SK-N-SH (cell line): ENCODE results near the gene EPB41L1. TPM values are rescaled to one million over a fixed set of nuclear protein-coding genes. Genes with fewer than 3 reads are reported as not detected.

Source experiments
- CTCF ChIA-PET: fragments of 300-600, 350-600 bp; formaldehyde crosslinking; extraction: SDS; loops from one replicate; lab custom pipeline; 2021; lab: Yijun Ruan, JAX
- POLR2A ChIA-PET: fragments of 350-600 bp; sonication (Branson Sonifier 250); formaldehyde crosslinking; extraction: SDS; loops from one replicate; lab custom pipeline; 2020; ENCODE audit warnings: antibody characterized with exemption, inconsistent platforms; lab: Yijun Ruan, JAX
- DNase-seq: peaks from one replicate; pipeline ENCODE4 v3.0.0; 2012
- H2AFZ ChIP-seq: fragments of 200-600 bp; sonication (generic); 2 replicates; pipeline ENCODE4 v1.8.1; 2016; ENCODE audit warnings: antibody characterized with exemption, mild to moderate bottlenecking, low read depth
- H3F3A ChIP-seq: fragments of 200-600 bp; sonication (generic); replicated peaks from 2 replicates; pipeline ENCODE3; 2016; ENCODE audit warnings: antibody characterized with exemption, mild to moderate bottlenecking; ENCODE audit not compliant: insufficient read depth
- H3K27ac ChIP-seq, 2 experiments: fragments of 200-500 bp in 1 of 2; fragments of 200-600 bp in 1 of 2; sonication (Bioruptor generic) in 1 of 2; sonication (generic), shearing (Covaris generic) in 1 of 2; 2 replicates each; pipeline versions ENCODE4 v1.5.1 to v1.6.1; 2014 to 2016; ENCODE audit warnings: low read depth in 2 of 2, inconsistent platforms in 1 of 2, low read length in 1 of 2, mild to moderate bottlenecking in 1 of 2, mixed read lengths in 1 of 2
- H3K27me3 ChIP-seq: fragments of 200-600 bp; sonication (generic), shearing (Covaris generic); 2 replicates; pipeline ENCODE4 v1.6.1; 2016; ENCODE audit warnings: mixed run types; ENCODE audit not compliant: insufficient read depth
- H3K36me3 ChIP-seq, 2 experiments: fragments of 200-500 bp in 1 of 2; fragments of 200-600 bp in 1 of 2; sonication (Bioruptor generic) in 1 of 2; sonication (generic) in 1 of 2; replicated peaks in 1 of 2; 2 replicates each; pipeline versions ENCODE3 to v1.5.1; 2014 to 2016; ENCODE audit warnings: low read length in 1 of 2, mild to moderate bottlenecking in 1 of 2; ENCODE audit not compliant: insufficient read depth in 2 of 2, control insufficient read depth in 1 of 2
- H3K4me1 ChIP-seq, 2 experiments: fragments of 200-500 bp in 1 of 2; fragments of 200-600 bp in 1 of 2; sonication (Bioruptor generic) in 1 of 2; sonication (generic), shearing (Covaris generic) in 1 of 2; 2 replicates each; pipeline versions ENCODE4 v1.5.1 to v1.6.1; 2014 to 2016; ENCODE audit warnings: low read depth in 1 of 2, low read length in 1 of 2, mixed run types in 1 of 2; ENCODE audit not compliant: insufficient read depth in 2 of 2, control insufficient read depth in 1 of 2
- H3K4me2 ChIP-seq: fragments of 200-600 bp; sonication (generic), shearing (Covaris generic); 2 replicates; pipeline ENCODE4 v1.6.1; 2017; ENCODE audit warnings: mixed run types
- H3K4me3 ChIP-seq, 2 experiments: fragments of 200-500 bp in 1 of 2; fragments of 200-600 bp in 1 of 2; sonication (Bioruptor generic) in 1 of 2; sonication (generic), shearing (Covaris generic) in 1 of 2; 2 replicates each; pipeline versions ENCODE4 v1.5.1 to v1.8.1; 2014 to 2016; ENCODE audit warnings: low read depth in 2 of 2, inconsistent platforms in 1 of 2, low read length in 1 of 2, mild to moderate bottlenecking in 1 of 2, mixed read lengths in 1 of 2, moderate library complexity in 1 of 2
- H3K79me2 ChIP-seq: fragments of 200-600 bp; sonication (generic); 2 replicates; pipeline ENCODE4 v1.8.1; 2017; ENCODE audit warnings: mild to moderate bottlenecking; ENCODE audit not compliant: insufficient read depth
- H3K9ac ChIP-seq: fragments of 200-600 bp; sonication (generic); 2 replicates; pipeline ENCODE4 v1.6.1; 2017; ENCODE audit warnings: mixed run types
- H3K9me2 ChIP-seq: fragments of 200-600 bp; sonication (generic); 2 replicates; pipeline ENCODE4 v1.6.1; 2017; ENCODE audit warnings: mixed run types
- H3K9me3 ChIP-seq: fragments of 200-600 bp; sonication (generic); 2 replicates; pipeline ENCODE4 v1.6.1; 2017; ENCODE audit warnings: mixed run types, mild to moderate bottlenecking, moderate library complexity
- H4K20me1 ChIP-seq: fragments of 200-600 bp; sonication (generic); 2 replicates; pipeline ENCODE4 v1.6.1; 2017; ENCODE audit warnings: mild to moderate bottlenecking, mixed run types; ENCODE audit not compliant: insufficient read depth
- CTCF ChIP-seq: fragments of 200-600 bp; sonication (generic); IDR thresholded peaks from 2 replicates; pipeline ENCODE4 v1.6.1; 2017; ENCODE audit warnings: antibody characterized with exemption, mild to moderate bottlenecking, moderate library complexity
- EP300 ChIP-seq, 2 experiments: IDR thresholded peaks; 2 replicates each; pipeline versions ENCODE4 v1.4.0 to v1.6.1; 2012; ENCODE audit warnings: borderline replicate concordance in 1 of 2, low read depth in 1 of 2, low read length in 1 of 2
- EZH2phosphoT487 ChIP-seq: fragments of 200-600 bp; sonication (generic); IDR thresholded peaks from 2 replicates; pipeline ENCODE4 v1.6.1; 2017; ENCODE audit warnings: low read depth, mixed run types, mild to moderate bottlenecking, antibody characterized with exemption, moderate library complexity, borderline replicate concordance
- FOXM1 ChIP-seq: IDR thresholded peaks from 2 replicates; pipeline ENCODE4 v1.4.0; 2012; ENCODE audit warnings: low read depth, mild to moderate bottlenecking
- IRF3 ChIP-seq: fragments of 150-350 bp; IDR thresholded peaks from 2 replicates; pipeline ENCODE4 v1.6.1; 2016; ENCODE audit warnings: mild to moderate bottlenecking, low read depth, low read length
- JUND ChIP-seq: IDR thresholded peaks from 2 replicates; pipeline ENCODE4 v1.4.0; 2012
- MEF2A ChIP-seq: IDR thresholded peaks from 2 replicates; pipeline ENCODE4 v1.4.0; 2012; ENCODE audit warnings: low read depth, borderline replicate concordance
- NRF1 ChIP-seq: IDR thresholded peaks from 2 replicates; pipeline ENCODE4 v1.6.1; 2012; ENCODE audit warnings: low read depth, mild to moderate bottlenecking, low read length
- RAD21 ChIP-seq: IDR thresholded peaks from 2 replicates; pipeline ENCODE4 v1.6.1; 2012; ENCODE audit warnings: mild to moderate bottlenecking, low read length
- TEAD4 ChIP-seq: IDR thresholded peaks from 2 replicates; pipeline ENCODE4 v1.4.0; 2012; ENCODE audit warnings: mild to moderate bottlenecking, borderline replicate concordance; ENCODE audit not compliant: insufficient read depth
- WGBS: methylation state at CpG from one replicate; pipeline ENCODE4 v1.1.6; 2017; ENCODE audit warnings: low lambda C conversion rate; 5-methylcytosine and 5-hydroxymethylcytosine counted together
- polyA plus RNA-seq, 3 experiments: library from polyadenylated mRNA; depleted of rRNA; stranded (reverse); fragments of >200 nt; gene quantifications; 2 replicates each; pipeline ENCODE4 v1.2.3, GENCODE V29; 2012

Gene EPB41L1
- polyA plus RNA-seq, 1 of the 3 experiments (the other 2 are of a cell fraction), result 26.1 TPM

DNA sequence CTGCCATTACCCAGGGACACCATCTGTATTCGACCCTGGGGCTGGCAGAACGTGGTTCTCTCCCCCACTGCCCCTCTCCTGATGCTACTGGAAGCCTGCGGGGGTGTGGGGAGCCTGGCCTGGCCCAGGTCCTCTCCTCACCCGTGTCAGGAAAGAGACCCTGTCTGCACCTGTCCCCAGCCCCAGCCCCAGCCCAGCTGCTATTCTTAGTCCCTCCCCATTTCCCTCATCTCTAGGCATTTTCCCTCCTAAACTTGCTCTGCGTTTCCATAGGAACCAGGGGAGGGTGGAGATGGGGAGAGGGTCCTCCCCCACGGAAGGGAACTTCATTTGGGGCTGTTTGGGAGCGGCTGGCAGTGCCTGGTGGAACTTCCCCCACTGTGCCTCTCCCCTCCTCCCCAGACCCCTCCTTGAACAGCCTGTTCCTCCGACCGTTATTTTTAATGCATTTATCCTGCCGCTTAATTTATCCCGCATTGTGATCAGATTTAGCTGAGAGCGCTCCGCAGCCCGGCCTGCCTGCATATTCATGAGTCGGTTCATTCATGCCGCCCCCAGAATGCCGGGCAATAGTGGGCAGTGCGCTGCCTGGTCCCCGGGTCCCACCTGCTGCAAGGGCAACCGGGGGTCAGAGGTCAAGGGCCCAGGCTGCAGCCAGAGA lies 119.8 kb downstream of the EPB41L1 start:
- no peak for TF ChIP-seq FOXM1
- no peak for TF ChIP-seq JUND
- no peak for TF ChIP-seq CTCF
- TF ChIP-seq IRF3, result no peak
- no peak for TF ChIP-seq EP300 (IDR thresholded peaks at IDR 0.05; ENCODE audit: borderline replicate concordance in 1 of 2, low read depth in 1 of 2, low read length in 1 of 2)
- no peak for TF ChIP-seq NRF1
- no peak for TF ChIP-seq TEAD4
- no peak for TF ChIP-seq EZH2phosphoT487
- TF ChIP-seq MEF2A, result no peak
- H3K79me2 ChIP-seq, result no peaks in the 10 kb centered on the region
- H3K4me2 ChIP-seq, result no peak overlapping the region
- H3K9me2 ChIP-seq, result no peaks in the 10 kb centered on the region
- no peak overlapping the region for H2AFZ ChIP-seq
- H3K27ac ChIP-seq, result no peak overlapping the region
- H3K36me3 ChIP-seq, result no peaks in the 10 kb centered on the region
- ChIA-PET CTCF (interaction anchor here (0.8 to 11.3 kb wide), 10 partner anchors 9 to 175 kb away, joined by 3 to 94 read pairs (median 4); no protein-coding TSS in a partner anchor), POLR2A (no interaction called here)
- H3K9me3 ChIP-seq, result no peaks in the 10 kb centered on the region
- H3K9ac ChIP-seq, result no peak overlapping the region
- no peaks in the 10 kb centered on the region; the same call in none of the 2 replicates for H3K27me3 ChIP-seq
- H3K4me3 ChIP-seq, result no peak overlapping the region
- H4K20me1 ChIP-seq, result no peaks in the 10 kb centered on the region
- 47% methylated on average over 17 of the region's 20 CpGs for WGBS
- H3F3A ChIP-seq, result no peaks in the 10 kb centered on the region
- peaks cover 0 to 12% of the 10 kb centered on the region in 2 experiments; a peak in 1 of 4 replicates for H3K4me1 ChIP-seq
- peak; percentile 56 for DNase-seq

- POLR2A ChIA-PET, result no interaction called here
- no CpG with 5 or more reads among the region's 5 CpGs for WGBS
- no peak overlapping the region for H3K9ac ChIP-seq
- H3F3A ChIP-seq, result no peaks in the 10 kb centered on the region
- CTCF ChIA-PET, result interaction anchor here (1.2 to 11.3 kb wide), 2 partner anchors 36 to 164 kb away, joined by 4 to 94 read pairs; no protein-coding TSS in a partner anchor
- DNase-seq, result no peak
- H3K36me3 ChIP-seq, result no peaks in the 10 kb centered on the region
- no peak overlapping the region for H3K4me3 ChIP-seq
- no peaks in the 10 kb centered on the region; the same call in none of the 2 replicates for H3K27me3 ChIP-seq
- H3K4me1 ChIP-seq, result peaks cover 0 to 12% of the 10 kb centered on the region in 2 experiments; a peak in 1 of 4 replicates
- TF ChIP-seq RAD21, result no peak
- H3K9me2 ChIP-seq, result no peaks in the 10 kb centered on the region
- no peaks in the 10 kb centered on the region for H4K20me1 ChIP-seq
- no peak overlapping the region for H3K27ac ChIP-seq
- H2AFZ ChIP-seq, result no peak overlapping the region
- H3K79me2 ChIP-seq, result no peaks in the 10 kb centered on the region
- H3K9me3 ChIP-seq, result no peaks in the 10 kb centered on the region
- H3K4me2 ChIP-seq, result no peak overlapping the region
These were observed 120.5 kb downstream of the EPB41L1 start for GRCh38 chr20:36275011-36275410.
